ENCODE results near the gene KPNA2. TPM values are rescaled to one million over a fixed set of nuclear protein-coding genes. Genes with fewer than 3 reads are reported as not detected.

Gene KPNA2
- total and polyA plus RNA-seq, 2 of the 13 experiments (the other 11 are each of a cell fraction or from before 2014, with no cell fraction given), result 111 to 305 TPM

GRCh38 chr17:68035523-68036303 lies at the start of gene KPNA2 (continued):
- TF ChIP-seq ZNF407 (CRISPR knock-in tag; IDR thresholded peaks at IDR 0.05; ENCODE audit: not compliant biosample characterization) (peak; percentile 97), SETDB1 (CRISPR knock-in tag; IDR thresholded peaks at IDR 0.05; ENCODE audit: borderline replicate concordance) (no peak), CENPX (CRISPR knock-in tag; IDR thresholded peaks at IDR 0.05) (no peak), ZNF792 (CRISPR knock-in tag; IDR thresholded peaks at IDR 0.05) (peak; percentile 53), POLR2AphosphoS2 (IDR thresholded peaks at IDR 0.05; ENCODE audit: low read depth, low read length) (peak; percentile 83; the same call in 1 of the 2 replicates), SIX1 (CRISPR knock-in tag; IDR thresholded peaks at IDR 0.05; ENCODE audit: borderline replicate concordance) (no peak), ZNF724P (CRISPR knock-in tag; IDR thresholded peaks at IDR 0.05; ENCODE audit: borderline replicate concordance) (peak; percentile 94), RNF2 (conservative IDR thresholded peaks at IDR 0.05; ENCODE audit: low read depth) (peak; percentile 86), ZFP41 (CRISPR knock-in tag; IDR thresholded peaks at IDR 0.05; ENCODE audit: borderline replicate concordance) (peak; percentile 81; the same call in 1 of the 2 replicates), ZBTB44 (CRISPR knock-in tag; IDR thresholded peaks at IDR 0.05) (no peak), ZNF550 (CRISPR knock-in tag; IDR thresholded peaks at IDR 0.05; ENCODE audit: borderline replicate concordance) (peak; percentile 44; the same call in 1 of the 2 replicates), SMAD3 (CRISPR knock-in tag; IDR thresholded peaks at IDR 0.05) (peak; percentile 81), EEA1 (CRISPR knock-in tag; IDR thresholded peaks at IDR 0.05; ENCODE audit: borderline replicate concordance) (peak; percentile 86; the same call in 1 of the 2 replicates), TEAD2 (CRISPR knock-in tag; IDR thresholded peaks at IDR 0.05) (no peak), TCF7L2 (IDR thresholded peaks at IDR 0.05; ENCODE audit: low read depth, low read length) (no peak), EZH2 (conservative IDR thresholded peaks at IDR 0.05; ENCODE audit: low read depth, low read length) (no peak), MYNN (CRISPR knock-in tag; IDR thresholded peaks at IDR 0.05; ENCODE audit: low read depth) (no peak), ZNF44 (CRISPR knock-in tag; IDR thresholded peaks at IDR 0.05) (peak; percentile 96), SMARCC2 (IDR thresholded peaks at IDR 0.05) (no peak), ZNF383 (CRISPR knock-in tag; IDR thresholded peaks at IDR 0.05; ENCODE audit: borderline replicate concordance) (no peak), ZNF605 (CRISPR knock-in tag; IDR thresholded peaks at IDR 0.05) (peak; percentile 88)

All from HepG2 (cell line).